HG03442 (cell line): ENCODE data around the gene MBD4.
A peak's percentile ranks its signal among the peaks of the same experiment; 100 is the strongest.
"Not testable (repeated sequence)": the region's sequence is repeated elsewhere in the genome, so short reads cannot be mapped to it uniquely, and the experiment has no call there.

ENCODE experiments used
- ATAC-seq: cut with Tn5 transposase; IDR thresholded peaks from one replicate; pipeline ENCODE4 v1.9.1; 2021; ENCODE audit warnings: mild to moderate bottlenecking, moderate library complexity; ENCODE audit not compliant: unreplicated experiment

The MBD4 gene

GRCh38 chr3:129412542-129413198 is 27.1 kb downstream of the MBD4 start:
- ATAC-seq: no peak

- no peak for ATAC-seq
Measured at GRCh38 chr3:129410971-129411370, 28.8 kb downstream of the MBD4 start.

- ATAC-seq: no peak
Measured at GRCh38 chr3:129409541-129409940, 30.2 kb downstream of the MBD4 start.

- peak; percentile 46 for ATAC-seq
Measured at GRCh38 chr3:129404610-129405009, 35.1 kb downstream of the MBD4 start.

- ATAC-seq: no peak
Measured at GRCh38 chr3:129404130-129404529, 35.6 kb downstream of the MBD4 start.

GRCh38 chr3:129403450-129403849 is 36.3 kb downstream of the MBD4 start:
- ATAC-seq: no peak

GRCh38 chr3:129402616-129403015 is 37.1 kb downstream of the MBD4 start:
- no peak for ATAC-seq

- no peak for ATAC-seq
Measured at GRCh38 chr3:129402210-129402609, 37.5 kb downstream of the MBD4 start.

GRCh38 chr3:129399895-129400357 is 39.8 kb downstream of the MBD4 start:
- ATAC-seq: no peak

GRCh38 chr3:129399145-129399894 is 40.4 kb downstream of the MBD4 start:
- ATAC-seq: peak; percentile 89

GRCh38 chr3:129398803-129399144 is 41.0 kb downstream of the MBD4 start:
- ATAC-seq: no peak

- ATAC-seq: not testable (repeated sequence)
Measured at GRCh38 chr3:129393760-129394564, 45.8 kb downstream of the MBD4 start.

GRCh38 chr3:129393271-129393670 is 46.5 kb downstream of the MBD4 start:
- ATAC-seq: no peak

- not testable (repeated sequence) for ATAC-seq
Measured at GRCh38 chr3:129392106-129392887, 47.5 kb downstream of the MBD4 start.

GRCh38 chr3:129391583-129391982 is 48.2 kb downstream of the MBD4 start:
- ATAC-seq: not testable (repeated sequence)

GRCh38 chr3:129389572-129389937 is 50.2 kb downstream of the MBD4 start:
- ATAC-seq: no peak

- not testable (repeated sequence) for ATAC-seq
Measured at GRCh38 chr3:129388791-129389571, 50.8 kb downstream of the MBD4 start.

- no peak for ATAC-seq
Measured at GRCh38 chr3:129387487-129387886, 52.3 kb downstream of the MBD4 start.

GRCh38 chr3:129386984-129387383 is 52.8 kb downstream of the MBD4 start:
- ATAC-seq: no peak

- ATAC-seq: not testable (repeated sequence)
Measured at GRCh38 chr3:129385507-129385906, 54.2 kb downstream of the MBD4 start.
